ENCODE results near the gene PEMT. TPM values are rescaled to one million over a fixed set of nuclear protein-coding genes. Genes with fewer than 3 reads are reported as not detected.

PEMT gene
- total and polyA plus RNA-seq, 9 of the 15 experiments (the other 6 are each of a cell fraction or from before 2014, with no cell fraction given), result 1.4 to 36.4 (median 13.6) TPM

DNA sequence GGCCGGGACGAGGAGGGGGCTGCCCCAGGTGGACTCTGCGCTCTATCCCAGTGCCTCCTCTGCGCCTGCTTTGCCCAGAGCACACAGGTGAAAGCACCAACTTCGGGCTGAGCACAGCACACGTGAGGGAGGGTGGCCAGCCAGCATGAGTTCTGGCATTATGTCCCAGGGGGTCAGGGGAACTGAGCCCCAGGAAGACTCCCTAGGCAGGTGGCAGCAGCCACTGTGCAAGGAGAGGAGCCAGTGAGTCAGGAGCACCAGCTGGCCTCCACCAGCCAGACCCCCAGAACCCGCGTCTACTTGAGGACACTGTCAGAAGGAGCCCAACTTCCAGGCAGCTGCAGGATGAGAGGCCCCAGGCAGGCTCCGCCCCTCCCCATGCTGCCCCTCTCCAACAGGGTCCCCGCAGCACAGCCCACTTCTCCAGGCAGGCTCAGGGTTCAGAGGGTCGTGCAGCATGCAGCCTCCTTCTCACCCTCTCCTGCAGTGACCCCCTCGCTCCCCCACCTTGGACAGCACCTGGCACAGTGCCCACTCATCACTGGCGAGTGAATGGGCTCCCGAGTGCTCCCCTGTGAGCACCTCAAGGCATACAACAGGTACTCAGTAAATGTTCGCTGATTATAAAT lies 51.1 kb downstream of the PEMT start:
- 49% methylated on average over 3 of the region's 15 CpGs for WGBS (ENCODE audit: insufficient coverage, low coverage, missing lambda C conversion rate)
- no peak for ATAC-seq
- no peaks in the 10 kb centered on the region for H3K9me1 ChIP-seq (ENCODE audit: control insufficient read depth, insufficient read depth, low read length)
- H2AFZ ChIP-seq (ENCODE audit: low read depth, low read length), result no peak overlapping the region
- H3K9me3 ChIP-seq (replicated peaks; ENCODE audit: control insufficient read depth, insufficient read depth, low read depth, low read length), result no peaks in the 10 kb centered on the region
- no peaks in the 10 kb centered on the region for H4K20me1 ChIP-seq (replicated peaks; ENCODE audit: control insufficient read depth, insufficient read depth, low read length)
- H3K9ac ChIP-seq (ENCODE audit: insufficient read depth in 1 of 2, low read depth in 2 of 2, low read length in 2 of 2), result no peak overlapping the region; a peak in 1 of 4 replicates
- CTCF ChIA-PET (ENCODE audit: low intra/inter-chr PET ratio), result no interaction called here
- intact Hi-C loops (cut with micrococcal nuclease), result no loop called here
- no peak for DNase-seq (ENCODE audit: extremely low read depth in 1 of 4, low spot score in 3 of 4)
- H3K79me2 ChIP-seq (ENCODE audit: control insufficient read depth, insufficient read depth, low read length), result no peaks in the 10 kb centered on the region
- BruUV-seq (replicated peaks), result no TSS peak
- in situ Hi-C loops (cut with MboI), result no loop called here
- peaks cover 5 to 27% of the 10 kb centered on the region in 2 experiments; a peak in 4 of 5 replicates for H3K4me1 ChIP-seq (replicated peaks in 1 of 2; ENCODE audit: control insufficient read depth in 2 of 2, insufficient read depth in 2 of 2, low read length in 2 of 2)
- H3K27me3 ChIP-seq (ENCODE audit: control insufficient read depth in 2 of 2, insufficient read depth in 2 of 2, low read length in 2 of 2), result no peaks in the 10 kb centered on the region
- no peak overlapping the region for H3K27ac ChIP-seq (ENCODE audit: extremely low read depth, low read depth, low read length)
- no peak overlapping the region for H3K4me3 ChIP-seq
- no peaks in the 10 kb centered on the region for H3K36me3 ChIP-seq (ENCODE audit: control insufficient read depth, insufficient read depth, low read length)
- no peak overlapping the region for H3K4me2 ChIP-seq (ENCODE audit: insufficient read depth, low read length)
- POLR2A ChIA-PET, result interaction anchor here (1.1 kb wide), 1 partner anchor 14 kb away, joined by 3 read pairs; no protein-coding TSS in a partner anchor
- no peak for FAIRE-seq
- peak; percentile 54 for TF ChIP-seq ZNF263 (CRISPR knock-in tag; IDR thresholded peaks at IDR 0.05; ENCODE audit: borderline replicate concordance)
- no peak for TF ChIP-seq RAD21 (CRISPR knock-in tag; conservative IDR thresholded peaks at IDR 0.05 in 1 of 2, IDR thresholded peaks at IDR 0.05 in 1 of 2)
- peak; percentile 76 for TF ChIP-seq NFIC (IDR thresholded peaks at IDR 0.05)
- no peak for TF ChIP-seq POLR2AphosphoS2 (IDR thresholded peaks at IDR 0.05; ENCODE audit: low read length)
- TF ChIP-seq ZNF277 (CRISPR knock-in tag; IDR thresholded peaks at IDR 0.05; ENCODE audit: borderline replicate concordance), result no peak
- TF ChIP-seq, protein P1, sequence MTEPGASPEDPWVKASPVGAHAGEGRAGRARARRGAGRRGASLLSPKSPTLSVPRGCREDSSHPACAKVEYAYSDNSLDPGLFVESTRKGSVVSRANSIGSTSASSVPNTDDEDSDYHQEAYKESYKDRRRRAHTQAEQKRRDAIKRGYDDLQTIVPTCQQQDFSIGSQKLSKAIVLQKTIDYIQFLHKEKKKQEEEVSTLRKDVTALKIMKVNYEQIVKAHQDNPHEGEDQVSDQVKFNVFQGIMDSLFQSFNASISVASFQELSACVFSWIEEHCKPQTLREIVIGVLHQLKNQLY (CRISPR knock-in tag; conservative IDR thresholded peaks at IDR 0.05), result no peak
- TF ChIP-seq, protein P2, sequence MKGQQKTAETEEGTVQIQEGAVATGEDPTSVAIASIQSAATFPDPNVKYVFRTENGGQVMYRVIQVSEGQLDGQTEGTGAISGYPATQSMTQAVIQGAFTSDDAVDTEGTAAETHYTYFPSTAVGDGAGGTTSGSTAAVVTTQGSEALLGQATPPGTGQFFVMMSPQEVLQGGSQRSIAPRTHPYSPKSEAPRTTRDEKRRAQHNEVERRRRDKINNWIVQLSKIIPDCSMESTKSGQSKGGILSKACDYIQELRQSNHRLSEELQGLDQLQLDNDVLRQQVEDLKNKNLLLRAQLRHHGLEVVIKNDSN (CRISPR knock-in tag; IDR thresholded peaks at IDR 0.05), result no peak
- no peak for TF ChIP-seq LARP7 (IDR thresholded peaks at IDR 0.05)
- TF ChIP-seq DDX20 (tag; IDR thresholded peaks at IDR 0.05; ENCODE audit: low read depth), result no peak
- no peak for TF ChIP-seq POLR3A (IDR thresholded peaks at IDR 0.05; ENCODE audit: borderline replicate concordance, extremely low read depth, insufficient read depth, insufficient read length)
- TF ChIP-seq, protein P3, sequence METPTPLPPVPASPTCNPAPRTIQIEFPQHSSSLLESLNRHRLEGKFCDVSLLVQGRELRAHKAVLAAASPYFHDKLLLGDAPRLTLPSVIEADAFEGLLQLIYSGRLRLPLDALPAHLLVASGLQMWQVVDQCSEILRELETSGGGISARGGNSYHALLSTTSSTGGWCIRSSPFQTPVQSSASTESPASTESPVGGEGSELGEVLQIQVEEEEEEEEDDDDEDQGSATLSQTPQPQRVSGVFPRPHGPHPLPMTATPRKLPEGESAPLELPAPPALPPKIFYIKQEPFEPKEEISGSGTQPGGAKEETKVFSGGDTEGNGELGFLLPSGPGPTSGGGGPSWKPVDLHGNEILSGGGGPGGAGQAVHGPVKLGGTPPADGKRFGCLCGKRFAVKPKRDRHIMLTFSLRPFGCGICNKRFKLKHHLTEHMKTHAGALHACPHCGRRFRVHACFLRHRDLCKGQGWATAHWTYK (CRISPR knock-in tag; IDR thresholded peaks at IDR 0.05), result no peak
- no peak for TF ChIP-seq CBFA2T2 (conservative IDR thresholded peaks at IDR 0.05)
- TF ChIP-seq AFF1 (IDR thresholded peaks at IDR 0.05; ENCODE audit: low read depth in 1 of 2, partially characterized antibody in 2 of 2), result no peak

Measured in K562 (cell line).